AG09309 (cell line): ENCODE measurements around the gene DHRS9.

Experiments
- DNase-seq: peaks from one replicate; pipeline ENCODE4 v3.0.0-alpha.2; 2010; ENCODE audit warnings: low read depth
- H3K4me3 ChIP-seq: 2 replicates; pipeline ENCODE4 v1.5.1; 2011; ENCODE audit warnings: mild to moderate bottlenecking, low read depth, low read length, moderate library complexity; ENCODE audit not compliant: control insufficient read depth
- CTCF ChIP-seq: IDR thresholded peaks from 2 replicates; pipeline ENCODE4 v1.5.1; 2011; ENCODE audit warnings: mild to moderate bottlenecking, low read depth, low read length, inconsistent platforms; ENCODE audit not compliant: insufficient read depth, control insufficient read depth; ENCODE audit errors: missing control alignments

The DHRS9 gene

GRCh38 chr2:169091761-169092519, 22.6 kb downstream of the DHRS9 start:
- TF ChIP-seq CTCF: no peak
- DNase-seq: no peak
- H3K4me3 ChIP-seq: no peak overlapping the region

GRCh38 chr2:169093535-169093934, 24.2 kb downstream of the DHRS9 start:
- TF ChIP-seq CTCF: no peak
- DNase-seq: no peak
- no peak overlapping the region for H3K4me3 ChIP-seq

DNA sequence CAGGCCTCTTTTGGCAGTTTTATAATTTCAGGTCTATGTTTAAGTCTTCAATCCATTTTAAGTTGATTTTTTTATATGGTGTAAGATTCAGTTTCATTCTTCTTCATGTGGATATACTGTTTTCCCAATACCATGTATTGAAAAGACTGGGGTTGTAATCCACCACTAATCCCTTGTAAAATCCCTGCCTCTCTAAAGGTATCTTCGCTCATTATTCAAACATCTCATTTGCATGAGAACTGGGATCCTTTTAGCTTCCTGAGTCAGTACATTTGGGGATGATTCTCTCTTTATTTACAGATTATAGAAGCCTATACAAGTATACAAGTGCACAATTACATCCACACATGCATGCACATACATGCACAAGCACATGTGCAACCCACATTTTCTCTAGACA, 25.3 kb downstream of the DHRS9 start:
- H3K4me3 ChIP-seq: no peak overlapping the region
- no peak for DNase-seq
- no peak for TF ChIP-seq CTCF

- H3K4me3 ChIP-seq: no peak overlapping the region
- peak; percentile 80 for DNase-seq
- TF ChIP-seq CTCF: no peak
Measured at GRCh38 chr2:169095621-169096105, 26.3 kb downstream of the DHRS9 start.

- no peak overlapping the region for H3K4me3 ChIP-seq
- no peak for TF ChIP-seq CTCF
- no peak for DNase-seq
Measured at GRCh38 chr2:169104848-169105247, 35.5 kb downstream of the DHRS9 start.

- H3K4me3 ChIP-seq: no peak overlapping the region
- TF ChIP-seq CTCF: no peak
- no peak for DNase-seq
Measured at GRCh38 chr2:169105476-169105875, 36.1 kb downstream of the DHRS9 start.
